PFSK-1 (cell line): ENCODE measurements around the gene RPTOR.

Experiments
- FOXP2 ChIP-seq: optimal IDR thresholded peaks from 2 replicates; pipeline ENCODE3; 2011; ENCODE audit warnings: borderline replicate concordance, control low read depth, inconsistent platforms; ENCODE audit not compliant: insufficient read depth; ENCODE audit errors: extremely low read length, extremely low read depth
- POLR2AphosphoS5 ChIP-seq: IDR thresholded peaks from 2 replicates; pipeline ENCODE4 v1.6.1; 2012; ENCODE audit warnings: low read depth, mild to moderate bottlenecking, control low read depth, low read length, moderate library complexity
- SIN3A ChIP-seq: IDR thresholded peaks from 2 replicates; pipeline ENCODE4 v1.6.1; 2012; ENCODE audit warnings: mild to moderate bottlenecking, low read length, moderate library complexity, borderline replicate concordance; ENCODE audit not compliant: insufficient read depth
- TF ChIP-seq, protein P1 (sequence below), 2 experiments: IDR thresholded peaks; 2 replicates each; pipeline versions ENCODE4 v1.6.1 to v1.8.0; 2011 to 2012; ENCODE audit warnings: low read depth in 2 of 2, low read length in 2 of 2, control low read depth in 1 of 2, inconsistent platforms in 1 of 2, mild to moderate bottlenecking in 1 of 2, moderate library complexity in 1 of 2; ENCODE audit not compliant: insufficient read depth in 1 of 2

DNA sequence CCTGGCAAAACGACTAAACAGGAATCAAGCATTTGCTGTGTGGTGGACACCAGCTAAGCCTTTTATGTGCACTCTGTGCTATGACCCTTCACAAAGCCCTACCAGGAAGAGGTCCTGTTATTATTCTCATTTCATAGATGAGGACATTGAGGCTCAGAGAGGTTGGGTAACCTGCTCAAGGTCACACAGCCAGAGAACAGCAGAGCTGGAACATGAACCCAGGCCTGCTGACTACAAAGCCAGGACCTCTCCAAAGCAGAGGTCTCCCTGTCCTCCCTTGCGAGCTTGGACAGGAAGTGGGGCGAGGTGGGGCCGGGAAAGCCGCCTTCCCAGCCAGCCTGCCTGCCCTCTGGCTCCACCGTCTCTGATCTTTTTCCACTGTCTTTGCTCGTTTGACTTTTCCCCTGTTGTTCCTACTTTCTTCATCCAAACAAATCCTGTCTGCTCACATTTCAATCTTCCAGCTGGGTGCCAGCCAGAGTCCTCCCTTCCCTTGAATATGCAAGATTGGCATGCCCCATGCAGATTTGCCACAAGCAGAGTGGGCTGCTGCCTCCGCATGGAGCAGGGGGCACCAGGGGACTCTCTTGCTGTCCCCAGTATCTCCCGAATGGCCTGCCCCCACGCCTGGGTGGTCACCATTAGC lies 23.7 kb upstream of the RPTOR start:
- TF ChIP-seq, protein P1, sequence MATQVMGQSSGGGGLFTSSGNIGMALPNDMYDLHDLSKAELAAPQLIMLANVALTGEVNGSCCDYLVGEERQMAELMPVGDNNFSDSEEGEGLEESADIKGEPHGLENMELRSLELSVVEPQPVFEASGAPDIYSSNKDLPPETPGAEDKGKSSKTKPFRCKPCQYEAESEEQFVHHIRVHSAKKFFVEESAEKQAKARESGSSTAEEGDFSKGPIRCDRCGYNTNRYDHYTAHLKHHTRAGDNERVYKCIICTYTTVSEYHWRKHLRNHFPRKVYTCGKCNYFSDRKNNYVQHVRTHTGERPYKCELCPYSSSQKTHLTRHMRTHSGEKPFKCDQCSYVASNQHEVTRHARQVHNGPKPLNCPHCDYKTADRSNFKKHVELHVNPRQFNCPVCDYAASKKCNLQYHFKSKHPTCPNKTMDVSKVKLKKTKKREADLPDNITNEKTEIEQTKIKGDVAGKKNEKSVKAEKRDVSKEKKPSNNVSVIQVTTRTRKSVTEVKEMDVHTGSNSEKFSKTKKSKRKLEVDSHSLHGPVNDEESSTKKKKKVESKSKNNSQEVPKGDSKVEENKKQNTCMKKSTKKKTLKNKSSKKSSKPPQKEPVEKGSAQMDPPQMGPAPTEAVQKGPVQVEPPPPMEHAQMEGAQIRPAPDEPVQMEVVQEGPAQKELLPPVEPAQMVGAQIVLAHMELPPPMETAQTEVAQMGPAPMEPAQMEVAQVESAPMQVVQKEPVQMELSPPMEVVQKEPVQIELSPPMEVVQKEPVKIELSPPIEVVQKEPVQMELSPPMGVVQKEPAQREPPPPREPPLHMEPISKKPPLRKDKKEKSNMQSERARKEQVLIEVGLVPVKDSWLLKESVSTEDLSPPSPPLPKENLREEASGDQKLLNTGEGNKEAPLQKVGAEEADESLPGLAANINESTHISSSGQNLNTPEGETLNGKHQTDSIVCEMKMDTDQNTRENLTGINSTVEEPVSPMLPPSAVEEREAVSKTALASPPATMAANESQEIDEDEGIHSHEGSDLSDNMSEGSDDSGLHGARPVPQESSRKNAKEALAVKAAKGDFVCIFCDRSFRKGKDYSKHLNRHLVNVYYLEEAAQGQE (IDR thresholded peaks at IDR 0.05; ENCODE audit: insufficient read depth in 1 of 2, low read depth in 2 of 2, low read length in 2 of 2) = no peak
- TF ChIP-seq POLR2AphosphoS5 (no peak), FOXP2 (no peak), SIN3A (no peak)
